ENCODE data around the gene FER.

Gene FER

GRCh38 chr5:108941746-108942145, 194.0 kb downstream of the FER start:
- no peaks in the 10 kb centered on the region for H3K36me3 ChIP-seq (ENCODE audit: control insufficient read depth in 2 of 2, insufficient read depth in 1 of 2, low read length in 2 of 2)
- H3K4me3 ChIP-seq (ENCODE audit: low read depth, low read length) = no peak overlapping the region
- CTCF ChIA-PET = no interaction called here
- no peaks in the 10 kb centered on the region for H3K4me1 ChIP-seq (ENCODE audit: control insufficient read depth, insufficient read depth, low read length)
- no peaks in the 10 kb centered on the region for H3K9me3 ChIP-seq (ENCODE audit: control insufficient read depth, insufficient read depth, low read depth, low read length)
- H3K27ac ChIP-seq (ENCODE audit: extremely low read depth, low read depth, low read length) = no peak overlapping the region
- POLR2A ChIA-PET = no interaction called here
- TF ChIP-seq ZNF366 (tag by site-specific recombination; conservative IDR thresholded peaks at IDR 0.05) = no peak

GRCh38 chr5:108942701-108943100, 195.0 kb downstream of the FER start:
- H3K4me3 ChIP-seq (ENCODE audit: low read depth, low read length) = no peak overlapping the region
- POLR2A ChIA-PET = no interaction called here

GRCh38 chr5:108945094-108945493, 197.4 kb downstream of the FER start:
- Histone ChIP-seq H3K9me3 (ENCODE audit: control insufficient read depth, insufficient read depth, low read depth, low read length) (no peaks in the 10 kb centered on the region), H3K4me3 (ENCODE audit: low read depth, low read length) (no peak overlapping the region), H3K36me3 (ENCODE audit: control insufficient read depth in 2 of 2, insufficient read depth in 1 of 2, low read length in 2 of 2) (no peaks in the 10 kb centered on the region; a peak in 1 of 3 replicates), H3K27ac (ENCODE audit: extremely low read depth, low read depth, low read length) (no peak overlapping the region), H3K4me1 (ENCODE audit: control insufficient read depth, insufficient read depth, low read length) (peaks cover 4% of the 10 kb centered on the region; the same call in 1 of the 2 replicates)
- ChIA-PET POLR2A (no interaction called here), CTCF (no interaction called here)
- no peak for TF ChIP-seq ZFP69B (tag by site-specific recombination; IDR thresholded peaks at IDR 0.05)
- no peak for TF ChIP-seq BCL11B (tag by site-specific recombination; IDR thresholded peaks at IDR 0.05; ENCODE audit: low read depth)
- no peak for TF ChIP-seq ZNF510 (tag by site-specific recombination; IDR thresholded peaks at IDR 0.05; ENCODE audit: insufficient replicate concordance)
- no peak for TF ChIP-seq ZNF571 (tag by site-specific recombination; IDR thresholded peaks at IDR 0.05)
- TF ChIP-seq ZNF488 (tag by site-specific recombination; IDR thresholded peaks at IDR 0.05) = no peak
- TF ChIP-seq ZNF785 (tag by site-specific recombination; IDR thresholded peaks at IDR 0.05) = no peak

More at GRCh38 chr5:108942701-108943100, 195.0 kb downstream of the FER start:
- no peak for TF ChIP-seq ZIC2 (tag by site-specific recombination; IDR thresholded peaks at IDR 0.05)
- H3K36me3 ChIP-seq (ENCODE audit: control insufficient read depth in 2 of 2, insufficient read depth in 1 of 2, low read length in 2 of 2) = no peaks in the 10 kb centered on the region
- H3K27ac ChIP-seq (ENCODE audit: extremely low read depth, low read depth, low read length) = no peak overlapping the region
- no peaks in the 10 kb centered on the region for H3K4me1 ChIP-seq (ENCODE audit: control insufficient read depth, insufficient read depth, low read length)
- no peaks in the 10 kb centered on the region for H3K9me3 ChIP-seq (ENCODE audit: control insufficient read depth, insufficient read depth, low read depth, low read length)
- CTCF ChIA-PET = no interaction called here

GRCh38 chr5:108946008-108946407, 198.3 kb downstream of the FER start:
- Histone ChIP-seq H3K9me3 (ENCODE audit: control insufficient read depth, insufficient read depth, low read depth, low read length) (no peaks in the 10 kb centered on the region), H3K4me3 (ENCODE audit: low read depth, low read length) (no peak overlapping the region), H3K4me1 (ENCODE audit: control insufficient read depth, insufficient read depth, low read length) (peaks cover 4% of the 10 kb centered on the region; the same call in 1 of the 2 replicates), H3K36me3 (ENCODE audit: control insufficient read depth in 2 of 2, insufficient read depth in 1 of 2, low read length in 2 of 2) (no peaks in the 10 kb centered on the region; a peak in 1 of 3 replicates), H3K27ac (ENCODE audit: extremely low read depth, low read depth, low read length) (no peak overlapping the region)
- ChIA-PET POLR2A (interaction anchor here (0.5 kb wide), 1 partner anchor 19 kb away, joined by 5 read pairs; no protein-coding TSS in a partner anchor), CTCF (no interaction called here)
- TF ChIP-seq PBX3 (CRISPR knock-in tag; IDR thresholded peaks at IDR 0.05) (no peak), ZNF354C (tag by site-specific recombination; IDR thresholded peaks at IDR 0.05; ENCODE audit: borderline replicate concordance, low read depth) (no peak), ZNF707 (tag by site-specific recombination; IDR thresholded peaks at IDR 0.05) (no peak), ZBTB7A (tag by site-specific recombination; IDR thresholded peaks at IDR 0.05; ENCODE audit: low read depth) (no peak), ZNF280C (tag by site-specific recombination; IDR thresholded peaks at IDR 0.05) (no peak), ZFP69B (tag by site-specific recombination; IDR thresholded peaks at IDR 0.05) (no peak), ZNF174 (tag by site-specific recombination; IDR thresholded peaks at IDR 0.05) (no peak), ZSCAN5A (tag by site-specific recombination; IDR thresholded peaks at IDR 0.05) (no peak), ZBTB17 (tag by site-specific recombination; IDR thresholded peaks at IDR 0.05) (no peak), ZEB2 (tag by site-specific recombination; IDR thresholded peaks at IDR 0.05) (no peak), HIC1 (tag by site-specific recombination; IDR thresholded peaks at IDR 0.05) (no peak), KLF9 (tag by site-specific recombination; IDR thresholded peaks at IDR 0.05; ENCODE audit: low read depth) (no peak)
